AML-193 (cell line): ENCODE measurements around the gene FGD6.
"Not testable (repeated sequence)": the region's sequence is repeated elsewhere in the genome, so short reads cannot be mapped to it uniquely, and the experiment has no call there.

ENCODE experiments used
- DNase-seq, 2 experiments: peaks; one replicate each; lab custom pipeline; 2025; lab: John Stamatoyannopoulos, UW

FGD6 gene

GRCh38 chr12:95126076-95126475 lies 91.2 kb downstream of the FGD6 start:
- DNase-seq, result no peak

GRCh38 chr12:95124106-95124505 lies 93.2 kb downstream of the FGD6 start:
- DNase-seq, result no peak

- no peak for DNase-seq
These were observed 98.5 kb downstream of the FGD6 start for GRCh38 chr12:95118788-95119179.

GRCh38 chr12:95118138-95118787 lies 99.0 kb downstream of the FGD6 start:
- no peak for DNase-seq

GRCh38 chr12:95117178-95117599 lies 100.1 kb downstream of the FGD6 start:
- peak; percentile 65 to 71 for DNase-seq

GRCh38 chr12:95116773-95117172 lies 100.5 kb downstream of the FGD6 start:
- DNase-seq, result no peak

- no peak for DNase-seq
These were observed 100.9 kb downstream of the FGD6 start for GRCh38 chr12:95116341-95116740.

GRCh38 chr12:95115641-95116040 lies 101.6 kb downstream of the FGD6 start:
- no peak for DNase-seq

GRCh38 chr12:95114766-95115405 lies 102.4 kb downstream of the FGD6 start:
- DNase-seq, result no peak

- no peak for DNase-seq
These were observed 109.9 kb downstream of the FGD6 start for GRCh38 chr12:95107362-95107761.

GRCh38 chr12:95105540-95105939 lies 111.7 kb downstream of the FGD6 start:
- DNase-seq, result no peak

GRCh38 chr12:95104919-95105452 lies 112.3 kb downstream of the FGD6 start:
- no peak for DNase-seq

GRCh38 chr12:95102916-95103671 lies 114.2 kb downstream of the FGD6 start:
- no peak for DNase-seq

- DNase-seq, result not testable (repeated sequence)
These were observed 115.3 kb downstream of the FGD6 start for GRCh38 chr12:95101957-95102356.

GRCh38 chr12:95100264-95101190 lies 116.7 kb downstream of the FGD6 start:
- DNase-seq, result no peak

- no peak for DNase-seq
These were observed 117.9 kb downstream of the FGD6 start for GRCh38 chr12:95099270-95099790.

GRCh38 chr12:95096852-95097251 lies 120.4 kb downstream of the FGD6 start:
- no peak for DNase-seq

GRCh38 chr12:95096378-95096777 lies 120.9 kb downstream of the FGD6 start:
- DNase-seq, result no peak

GRCh38 chr12:95095866-95096265 lies 121.4 kb downstream of the FGD6 start:
- DNase-seq, result peak; percentile 26 to 30

GRCh38 chr12:95089462-95089861 lies 127.8 kb downstream of the FGD6 start:
- DNase-seq, result no peak

GRCh38 chr12:95088379-95088778 lies 128.9 kb downstream of the FGD6 start:
- DNase-seq, result no peak
